IPS-NIHi7 (cell line): ENCODE data around the gene SPP2.

Experiments
- DNase-seq: peaks from one replicate; pipeline ENCODE4 v3.0.0; 2012; ENCODE audit warnings: mixed read lengths; ENCODE audit errors: extremely low spot score

The SPP2 gene

GRCh38 chr2:234050455-234051135, at the start of gene SPP2:
SPP2 (plus strand) TSS chr2:234050702; CDS start chr2:234050787, 85 bp downstream.
- no peak for DNase-seq

GRCh38 chr2:234001380-234002160, 48.9 kb upstream of the SPP2 start:
- DNase-seq: no peak

GRCh38 chr2:234002281-234002680, 48.2 kb upstream of the SPP2 start:
- DNase-seq: no peak

GRCh38 chr2:234003972-234004617, 46.4 kb upstream of the SPP2 start:
- DNase-seq: peak; percentile 30

- no peak for DNase-seq
Observed at GRCh38 chr2:234005126-234005525, 45.4 kb upstream of the SPP2 start.

- DNase-seq: no peak
Observed at GRCh38 chr2:234006501-234006900, 44.0 kb upstream of the SPP2 start.

GRCh38 chr2:234014427-234014826, 36.1 kb upstream of the SPP2 start:
- no peak for DNase-seq

GRCh38 chr2:234015861-234016260, 34.6 kb upstream of the SPP2 start:
- DNase-seq: no peak

GRCh38 chr2:234019896-234020295, 30.6 kb upstream of the SPP2 start:
- DNase-seq: no peak

- no peak for DNase-seq
Observed at GRCh38 chr2:234020332-234020731, 30.2 kb upstream of the SPP2 start.

GRCh38 chr2:234022424-234022823, 28.1 kb upstream of the SPP2 start:
- no peak for DNase-seq

GRCh38 chr2:234024304-234024703, 26.2 kb upstream of the SPP2 start:
- DNase-seq: no peak

- DNase-seq: no peak
Observed at GRCh38 chr2:234025466-234025865, 25.0 kb upstream of the SPP2 start.

GRCh38 chr2:234025891-234026401, 24.6 kb upstream of the SPP2 start:
- no peak for DNase-seq

GRCh38 chr2:234026693-234027254, 23.7 kb upstream of the SPP2 start:
- DNase-seq: no peak

GRCh38 chr2:234027641-234028040, 22.9 kb upstream of the SPP2 start:
- no peak for DNase-seq

- no peak for DNase-seq
Observed at GRCh38 chr2:234029150-234029733, 21.3 kb upstream of the SPP2 start.

GRCh38 chr2:234031207-234031606, 19.3 kb upstream of the SPP2 start:
- DNase-seq: no peak

GRCh38 chr2:234032279-234032856, 18.1 kb upstream of the SPP2 start:
- DNase-seq: no peak

GRCh38 chr2:234033174-234033573, 17.3 kb upstream of the SPP2 start:
- no peak for DNase-seq

GRCh38 chr2:234033885-234034284, 16.6 kb upstream of the SPP2 start:
- no peak for DNase-seq
